VCaP (cell line): Measurements from ENCODE around the gene FGD4.

Experiments used
- H3K27ac ChIP-seq: fragments of 450-650 bp; 2 replicates; pipeline ENCODE4 v1.5.1; 2017
- CTCF ChIP-seq: fragments of 450-650 bp; conservative IDR thresholded peaks from 2 replicates; pipeline ENCODE4 v1.5.1; 2017; ENCODE audit warnings: mild to moderate bottlenecking, moderate library complexity

The FGD4 gene

GRCh38 chr12:32399370-32400113, at the start of gene FGD4:
FGD4 (plus strand) TSS chr12:32399558.
- peak; percentile 70 for TF ChIP-seq CTCF
- peak within 1 kb of the TSS; percentile 94 for H3K27ac ChIP-seq

- H3K27ac ChIP-seq: no peak overlapping the region
- TF ChIP-seq CTCF: no peak
Observed at GRCh38 chr12:32353540-32353939, 45.8 kb upstream of the FGD4 start.

- H3K27ac ChIP-seq: no peak overlapping the region
Observed at GRCh38 chr12:32357601-32358249, 41.6 kb upstream of the FGD4 start.

GRCh38 chr12:32360956-32361355, 38.4 kb upstream of the FGD4 start:
- TF ChIP-seq CTCF: no peak
- H3K27ac ChIP-seq: no peak overlapping the region

More at GRCh38 chr12:32357601-32358249, 41.6 kb upstream of the FGD4 start:
- no peak for TF ChIP-seq CTCF

DNA sequence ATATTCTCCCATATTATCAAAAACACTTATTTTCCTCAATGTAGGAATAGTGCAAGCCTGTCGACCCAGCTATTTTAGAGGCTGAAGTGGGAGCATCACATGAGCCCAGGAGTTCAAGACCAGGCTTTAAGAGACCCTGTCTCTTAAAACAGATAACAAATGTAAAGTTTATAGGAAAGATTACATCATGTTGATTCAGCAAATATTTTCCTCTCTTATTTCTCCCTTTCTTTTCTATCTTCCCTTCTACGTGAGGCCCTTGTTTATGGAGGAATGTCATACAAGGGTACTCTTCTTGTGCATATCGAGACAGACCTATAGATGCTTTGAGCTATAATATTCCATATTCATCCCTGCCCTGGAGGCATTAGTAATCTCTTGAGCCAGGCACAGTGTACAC, 36.5 kb upstream of the FGD4 start:
- TF ChIP-seq CTCF: no peak
- no peak overlapping the region for H3K27ac ChIP-seq

DNA sequence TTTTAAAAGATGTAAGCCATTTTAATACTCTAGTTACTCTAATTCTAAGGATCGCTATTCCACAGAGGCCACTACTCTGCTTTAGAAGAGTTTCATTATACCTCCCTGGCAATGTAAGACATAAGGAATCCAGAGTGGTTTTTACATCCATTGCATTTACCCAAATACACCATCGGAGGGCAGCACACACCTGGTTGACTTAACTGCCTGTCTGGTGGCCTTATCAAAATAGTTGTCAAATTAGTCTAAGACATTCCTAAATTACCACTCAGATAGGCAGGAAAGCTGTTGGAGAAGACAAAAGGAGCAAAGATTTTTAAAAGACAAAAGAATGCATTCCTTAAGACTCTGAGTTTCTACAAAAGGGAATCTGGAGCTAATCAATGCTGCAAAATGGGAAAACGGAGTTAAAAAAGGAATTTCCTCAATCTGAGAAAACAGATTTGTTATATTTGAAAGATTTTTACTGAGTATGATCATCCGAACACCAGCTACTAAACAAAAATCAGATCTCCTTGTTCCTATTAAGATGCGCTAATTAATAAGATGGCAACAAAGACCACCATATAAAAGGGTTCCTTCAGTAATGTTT, 33.8 kb upstream of the FGD4 start:
- no peak overlapping the region; the same call in 1 of the 2 replicates for H3K27ac ChIP-seq
- TF ChIP-seq CTCF: peak; percentile 94

- peak overlapping the region; percentile 37 for H3K27ac ChIP-seq
- TF ChIP-seq CTCF: no peak
Observed at GRCh38 chr12:32366714-32367113, 32.6 kb upstream of the FGD4 start.
